ENCODE results near the gene NLRC3. TPM values are rescaled to one million over a fixed set of nuclear protein-coding genes. Genes with fewer than 3 reads are reported as not detected.

The NLRC3 gene
- total RNA-seq, 1 experiment from 2014 or later: 0.26 TPM

DNA sequence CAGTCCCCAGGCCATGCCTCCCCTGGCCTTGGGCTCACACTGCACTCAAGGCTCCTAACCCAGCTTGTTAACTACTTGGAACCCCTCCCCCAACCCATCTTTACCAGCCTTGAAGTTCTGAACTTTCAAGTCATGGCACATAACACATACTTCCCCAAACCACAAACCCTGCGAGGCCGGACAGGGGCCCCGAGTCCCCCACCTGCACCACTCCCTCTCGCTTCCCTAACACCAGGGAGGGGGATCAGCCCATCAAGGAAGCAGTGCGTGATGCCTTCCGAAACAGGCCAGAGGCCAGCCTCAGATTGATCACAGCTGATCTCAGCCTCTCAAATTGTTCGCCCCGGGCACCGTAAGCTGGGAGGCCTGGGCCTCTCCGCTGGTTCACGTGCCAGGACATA is 3.0 kb upstream of the NLRC3 start:
- TF ChIP-seq SIN3A (IDR thresholded peaks at IDR 0.05; ENCODE audit: borderline replicate concordance, insufficient read depth, low read depth, low read length): no peak
- TF ChIP-seq REST (IDR thresholded peaks at IDR 0.05; ENCODE audit: insufficient read depth in 1 of 2, low read depth in 2 of 2, low read length in 1 of 2): no peak
- TF ChIP-seq, protein P1, sequence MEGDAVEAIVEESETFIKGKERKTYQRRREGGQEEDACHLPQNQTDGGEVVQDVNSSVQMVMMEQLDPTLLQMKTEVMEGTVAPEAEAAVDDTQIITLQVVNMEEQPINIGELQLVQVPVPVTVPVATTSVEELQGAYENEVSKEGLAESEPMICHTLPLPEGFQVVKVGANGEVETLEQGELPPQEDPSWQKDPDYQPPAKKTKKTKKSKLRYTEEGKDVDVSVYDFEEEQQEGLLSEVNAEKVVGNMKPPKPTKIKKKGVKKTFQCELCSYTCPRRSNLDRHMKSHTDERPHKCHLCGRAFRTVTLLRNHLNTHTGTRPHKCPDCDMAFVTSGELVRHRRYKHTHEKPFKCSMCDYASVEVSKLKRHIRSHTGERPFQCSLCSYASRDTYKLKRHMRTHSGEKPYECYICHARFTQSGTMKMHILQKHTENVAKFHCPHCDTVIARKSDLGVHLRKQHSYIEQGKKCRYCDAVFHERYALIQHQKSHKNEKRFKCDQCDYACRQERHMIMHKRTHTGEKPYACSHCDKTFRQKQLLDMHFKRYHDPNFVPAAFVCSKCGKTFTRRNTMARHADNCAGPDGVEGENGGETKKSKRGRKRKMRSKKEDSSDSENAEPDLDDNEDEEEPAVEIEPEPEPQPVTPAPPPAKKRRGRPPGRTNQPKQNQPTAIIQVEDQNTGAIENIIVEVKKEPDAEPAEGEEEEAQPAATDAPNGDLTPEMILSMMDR (IDR thresholded peaks at IDR 0.05): no peak
- TF ChIP-seq TCF7L2 (IDR thresholded peaks at IDR 0.05; ENCODE audit: low read depth, low read length): no peak
- no peak for TF ChIP-seq POLR2AphosphoS5 (IDR thresholded peaks at IDR 0.05; ENCODE audit: low read depth, low read length)
- no peaks in the 10 kb centered on the region for H3K9me3 ChIP-seq (ENCODE audit: control insufficient read depth, insufficient read depth, low read depth, low read length)
- DNase-seq (ENCODE audit: low read depth, low spot score) (no peak), ATAC-seq (no peak)
- H3K4me1 ChIP-seq (ENCODE audit: control insufficient read depth, insufficient read depth, low read length): no peaks in the 10 kb centered on the region
- H3K27ac ChIP-seq (ENCODE audit: low read length): no peak overlapping the region
- no peak overlapping the region for H3K4me3 ChIP-seq (ENCODE audit: low read depth in 2 of 2, low read length in 2 of 2)
- H3K27me3 ChIP-seq (ENCODE audit: control insufficient read depth, insufficient read depth, low read length): no peaks in the 10 kb centered on the region
- BruUV-seq (replicated peaks): no TSS peak
- POLR2A ChIA-PET: no interaction called here
- intact Hi-C loops (cut with micrococcal nuclease; ENCODE audit: unreplicated experiment) (no loop called here), in situ Hi-C loops (cut with HindIII; ENCODE audit: low pct_unique_long_range_greater_than_20kb, low sequenced_read_pairs) (no loop called here)
- CTCF ChIA-PET: no interaction called here
- no peaks in the 10 kb centered on the region; the same call in 1 of the 2 replicates for H3K36me3 ChIP-seq (ENCODE audit: control insufficient read depth, insufficient read depth, low read length)

- ChIA-PET CTCF (no interaction called here), POLR2A (no interaction called here)
- intact Hi-C loops (cut with micrococcal nuclease; ENCODE audit: unreplicated experiment): no loop called here
- H3K27me3 ChIP-seq (ENCODE audit: control insufficient read depth, insufficient read depth, low read length): no peaks in the 10 kb centered on the region
- DNase-seq (ENCODE audit: low read depth, low spot score) (no peak), ATAC-seq (no peak)
- BruUV-seq (replicated peaks): no TSS peak
- H3K9me3 ChIP-seq (ENCODE audit: control insufficient read depth, insufficient read depth, low read depth, low read length): no peaks in the 10 kb centered on the region
- H3K27ac ChIP-seq (ENCODE audit: low read length): no peak overlapping the region
- H3K4me3 ChIP-seq (ENCODE audit: low read depth in 2 of 2, low read length in 2 of 2): no peak overlapping the region
- no peaks in the 10 kb centered on the region for H3K4me1 ChIP-seq (ENCODE audit: control insufficient read depth, insufficient read depth, low read length)
- H3K36me3 ChIP-seq (ENCODE audit: control insufficient read depth, insufficient read depth, low read length): no peaks in the 10 kb centered on the region
- in situ Hi-C loops (cut with HindIII; ENCODE audit: low pct_unique_long_range_greater_than_20kb, low sequenced_read_pairs): no loop called here
- TF ChIP-seq POLR2AphosphoS5 (IDR thresholded peaks at IDR 0.05; ENCODE audit: low read depth, low read length) (no peak), REST (IDR thresholded peaks at IDR 0.05; ENCODE audit: insufficient read depth in 1 of 2, low read depth in 2 of 2, low read length in 1 of 2) (no peak), TCF7L2 (IDR thresholded peaks at IDR 0.05; ENCODE audit: low read depth, low read length) (no peak), SIN3A (IDR thresholded peaks at IDR 0.05; ENCODE audit: borderline replicate concordance, insufficient read depth, low read depth, low read length) (no peak)
- TF ChIP-seq, protein P1 (IDR thresholded peaks at IDR 0.05): no peak
Observed at GRCh38 chr16:3579776-3580175, 2.6 kb upstream of the NLRC3 start.

Data from Panc1 (cell line).